Measurements from ENCODE around the gene TSACC.

TSACC gene

DNA sequence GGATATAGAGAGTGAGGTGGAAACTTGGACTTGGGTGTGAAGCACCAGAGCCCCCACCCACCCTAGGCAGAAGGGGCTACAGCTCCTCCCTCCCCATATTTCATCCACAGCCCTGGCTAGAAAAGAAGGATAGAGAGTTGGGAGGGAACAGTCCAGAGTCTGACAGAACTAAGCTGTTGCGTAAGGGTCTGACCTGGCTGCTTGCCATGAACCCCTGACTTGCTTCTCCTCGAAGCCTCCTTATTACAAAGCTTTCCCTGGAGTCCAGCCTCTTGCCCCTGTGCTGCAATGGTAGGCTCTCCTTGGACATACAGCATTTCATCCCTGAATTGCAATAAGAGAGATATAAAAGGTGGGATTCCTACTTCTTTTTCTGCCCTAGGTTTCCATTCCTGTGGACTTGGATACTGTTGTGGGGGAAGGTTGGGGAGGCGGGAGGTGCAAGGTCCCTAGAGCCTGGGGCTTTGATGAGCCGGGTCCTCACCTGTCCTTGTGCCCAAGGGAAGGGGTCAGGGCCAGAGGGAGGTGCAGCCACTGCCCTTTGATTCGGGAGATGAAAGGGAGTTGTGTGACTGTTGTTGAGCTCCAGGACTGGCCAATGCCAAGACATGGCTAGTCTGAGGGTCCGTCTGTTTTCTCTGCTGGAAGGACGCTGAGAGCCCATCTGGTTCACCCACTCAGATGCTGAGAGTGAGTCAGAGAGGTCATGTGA is 33.4 kb downstream of the TSACC start:
- TF ChIP-seq, protein P1, sequence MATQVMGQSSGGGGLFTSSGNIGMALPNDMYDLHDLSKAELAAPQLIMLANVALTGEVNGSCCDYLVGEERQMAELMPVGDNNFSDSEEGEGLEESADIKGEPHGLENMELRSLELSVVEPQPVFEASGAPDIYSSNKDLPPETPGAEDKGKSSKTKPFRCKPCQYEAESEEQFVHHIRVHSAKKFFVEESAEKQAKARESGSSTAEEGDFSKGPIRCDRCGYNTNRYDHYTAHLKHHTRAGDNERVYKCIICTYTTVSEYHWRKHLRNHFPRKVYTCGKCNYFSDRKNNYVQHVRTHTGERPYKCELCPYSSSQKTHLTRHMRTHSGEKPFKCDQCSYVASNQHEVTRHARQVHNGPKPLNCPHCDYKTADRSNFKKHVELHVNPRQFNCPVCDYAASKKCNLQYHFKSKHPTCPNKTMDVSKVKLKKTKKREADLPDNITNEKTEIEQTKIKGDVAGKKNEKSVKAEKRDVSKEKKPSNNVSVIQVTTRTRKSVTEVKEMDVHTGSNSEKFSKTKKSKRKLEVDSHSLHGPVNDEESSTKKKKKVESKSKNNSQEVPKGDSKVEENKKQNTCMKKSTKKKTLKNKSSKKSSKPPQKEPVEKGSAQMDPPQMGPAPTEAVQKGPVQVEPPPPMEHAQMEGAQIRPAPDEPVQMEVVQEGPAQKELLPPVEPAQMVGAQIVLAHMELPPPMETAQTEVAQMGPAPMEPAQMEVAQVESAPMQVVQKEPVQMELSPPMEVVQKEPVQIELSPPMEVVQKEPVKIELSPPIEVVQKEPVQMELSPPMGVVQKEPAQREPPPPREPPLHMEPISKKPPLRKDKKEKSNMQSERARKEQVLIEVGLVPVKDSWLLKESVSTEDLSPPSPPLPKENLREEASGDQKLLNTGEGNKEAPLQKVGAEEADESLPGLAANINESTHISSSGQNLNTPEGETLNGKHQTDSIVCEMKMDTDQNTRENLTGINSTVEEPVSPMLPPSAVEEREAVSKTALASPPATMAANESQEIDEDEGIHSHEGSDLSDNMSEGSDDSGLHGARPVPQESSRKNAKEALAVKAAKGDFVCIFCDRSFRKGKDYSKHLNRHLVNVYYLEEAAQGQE (IDR thresholded peaks at IDR 0.05; ENCODE audit: insufficient read depth in 1 of 2, low read depth in 2 of 2, low read length in 2 of 2): no peak
- TF ChIP-seq TAF1 (IDR thresholded peaks at IDR 0.05; ENCODE audit: borderline replicate concordance, insufficient read depth, low read length): no peak
- TF ChIP-seq POLR2AphosphoS5 (IDR thresholded peaks at IDR 0.05; ENCODE audit: low read depth, low read length): no peak
- TF ChIP-seq FOXP2 (optimal IDR thresholded peaks at IDR 0.05; ENCODE audit: borderline replicate concordance, extremely low read depth, extremely low read length, insufficient read depth): no peak

GRCh38 chr1:156372265-156372586 is 33.9 kb downstream of the TSACC start:
- TF ChIP-seq TAF1 (IDR thresholded peaks at IDR 0.05; ENCODE audit: borderline replicate concordance, insufficient read depth, low read length) (no peak), POLR2AphosphoS5 (IDR thresholded peaks at IDR 0.05; ENCODE audit: low read depth, low read length) (no peak), FOXP2 (optimal IDR thresholded peaks at IDR 0.05; ENCODE audit: borderline replicate concordance, extremely low read depth, extremely low read length, insufficient read depth) (no peak), SIN3A (IDR thresholded peaks at IDR 0.05; ENCODE audit: borderline replicate concordance, insufficient read depth, low read length) (no peak)
- TF ChIP-seq, protein P1 (IDR thresholded peaks at IDR 0.05; ENCODE audit: insufficient read depth in 1 of 2, low read depth in 2 of 2, low read length in 2 of 2): no peak

DNA sequence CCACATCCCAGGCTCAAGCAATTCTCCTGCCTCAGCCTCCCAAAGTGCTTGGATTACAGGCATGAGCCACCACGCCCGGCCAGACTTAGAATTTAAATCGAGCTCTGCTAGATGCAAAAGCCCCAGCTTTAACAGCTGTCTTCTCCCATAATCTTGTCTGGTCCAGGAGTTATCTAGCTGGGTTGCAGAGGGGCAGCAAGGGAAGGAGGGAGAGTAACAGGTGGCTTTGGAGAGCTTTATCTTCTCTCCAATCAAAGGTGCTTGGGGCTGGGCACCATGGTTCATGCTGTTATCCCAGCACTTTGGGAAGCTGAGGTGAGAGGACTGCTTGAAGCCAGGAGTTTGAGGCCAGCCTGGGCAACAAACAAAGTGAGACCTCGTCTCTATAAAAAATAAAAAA is 34.5 kb downstream of the TSACC start:
- TF ChIP-seq, protein P1 (IDR thresholded peaks at IDR 0.05; ENCODE audit: insufficient read depth in 1 of 2, low read depth in 2 of 2, low read length in 2 of 2): no peak

GRCh38 chr1:156373546-156373945 is 35.2 kb downstream of the TSACC start:
- TF ChIP-seq, protein P1 (IDR thresholded peaks at IDR 0.05; ENCODE audit: insufficient read depth in 1 of 2, low read depth in 2 of 2, low read length in 2 of 2): no peak
- no peak for TF ChIP-seq FOXP2 (optimal IDR thresholded peaks at IDR 0.05; ENCODE audit: borderline replicate concordance, extremely low read depth, extremely low read length, insufficient read depth)
- TF ChIP-seq TAF1 (IDR thresholded peaks at IDR 0.05; ENCODE audit: borderline replicate concordance, insufficient read depth, low read length): no peak
- TF ChIP-seq SIN3A (IDR thresholded peaks at IDR 0.05; ENCODE audit: borderline replicate concordance, insufficient read depth, low read length): no peak
- TF ChIP-seq POLR2AphosphoS5 (IDR thresholded peaks at IDR 0.05; ENCODE audit: low read depth, low read length): no peak

DNA sequence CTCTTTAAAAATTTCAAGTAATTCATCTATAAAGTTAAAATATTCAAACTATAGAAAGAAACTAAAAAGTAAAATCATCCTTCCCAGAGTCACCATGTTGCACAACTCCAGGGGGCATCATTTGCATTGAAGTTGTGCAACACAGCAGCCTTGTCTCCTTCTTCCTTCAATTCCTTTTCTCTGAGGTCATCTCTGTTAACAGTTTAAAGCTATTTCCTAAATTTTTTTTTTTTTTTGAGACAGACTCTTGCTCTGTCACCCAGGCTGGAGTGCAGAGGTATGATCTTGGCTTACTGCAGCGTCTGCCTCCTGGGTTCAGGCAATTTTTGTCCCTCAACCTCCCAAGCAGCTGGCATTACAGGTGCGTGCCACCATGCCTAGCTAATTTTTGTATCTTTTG is 37.8 kb downstream of the TSACC start:
- TF ChIP-seq, protein P1 (IDR thresholded peaks at IDR 0.05; ENCODE audit: insufficient read depth in 1 of 2, low read depth in 2 of 2, low read length in 2 of 2): no peak
- TF ChIP-seq SIN3A (IDR thresholded peaks at IDR 0.05; ENCODE audit: borderline replicate concordance, insufficient read depth, low read length): no peak
- TF ChIP-seq POLR2AphosphoS5 (IDR thresholded peaks at IDR 0.05; ENCODE audit: low read depth, low read length): no peak
- no peak for TF ChIP-seq FOXP2 (optimal IDR thresholded peaks at IDR 0.05; ENCODE audit: borderline replicate concordance, extremely low read depth, extremely low read length, insufficient read depth)
- no peak for TF ChIP-seq TAF1 (IDR thresholded peaks at IDR 0.05; ENCODE audit: borderline replicate concordance, insufficient read depth, low read length)

Data from PFSK-1 (cell line).